GM23338 (cell line): Measurements from ENCODE around the gene ZEB2.

ENCODE experiments used
- EZH2 ChIP-seq: fragments of 200-600 bp; sonication (generic); IDR thresholded peaks from one replicate; pipeline ENCODE4 v1.8.0; 2017; ENCODE audit warnings: antibody characterized with exemption, mild to moderate bottlenecking, low read depth; ENCODE audit not compliant: unreplicated experiment
- TF ChIP-seq, protein P1 (sequence below), 2 experiments: fragments of 200-600 bp in 1 of 2; sonication (generic) in 1 of 2; conservative IDR thresholded peaks; 2 replicates each; pipeline versions ENCODE4 v1.5.1 to v1.6.1; 2016 to 2017; ENCODE audit warnings: antibody characterized with exemption in 2 of 2, low read depth in 2 of 2, mild to moderate bottlenecking in 2 of 2, moderate library complexity in 1 of 2

GRCh38 chr2:144378551-144378950 is 141.4 kb downstream of the ZEB2 start:
- TF ChIP-seq, protein P1, sequence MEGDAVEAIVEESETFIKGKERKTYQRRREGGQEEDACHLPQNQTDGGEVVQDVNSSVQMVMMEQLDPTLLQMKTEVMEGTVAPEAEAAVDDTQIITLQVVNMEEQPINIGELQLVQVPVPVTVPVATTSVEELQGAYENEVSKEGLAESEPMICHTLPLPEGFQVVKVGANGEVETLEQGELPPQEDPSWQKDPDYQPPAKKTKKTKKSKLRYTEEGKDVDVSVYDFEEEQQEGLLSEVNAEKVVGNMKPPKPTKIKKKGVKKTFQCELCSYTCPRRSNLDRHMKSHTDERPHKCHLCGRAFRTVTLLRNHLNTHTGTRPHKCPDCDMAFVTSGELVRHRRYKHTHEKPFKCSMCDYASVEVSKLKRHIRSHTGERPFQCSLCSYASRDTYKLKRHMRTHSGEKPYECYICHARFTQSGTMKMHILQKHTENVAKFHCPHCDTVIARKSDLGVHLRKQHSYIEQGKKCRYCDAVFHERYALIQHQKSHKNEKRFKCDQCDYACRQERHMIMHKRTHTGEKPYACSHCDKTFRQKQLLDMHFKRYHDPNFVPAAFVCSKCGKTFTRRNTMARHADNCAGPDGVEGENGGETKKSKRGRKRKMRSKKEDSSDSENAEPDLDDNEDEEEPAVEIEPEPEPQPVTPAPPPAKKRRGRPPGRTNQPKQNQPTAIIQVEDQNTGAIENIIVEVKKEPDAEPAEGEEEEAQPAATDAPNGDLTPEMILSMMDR (conservative IDR thresholded peaks at IDR 0.05; ENCODE audit: low read depth in 2 of 2), result no peak
- TF ChIP-seq EZH2, result no peak
